22Rv1 (cell line): ENCODE results near the gene DIP2A.

Source experiments
- CTCF ChIP-seq: fragments of 450-650 bp; IDR thresholded peaks from 2 replicates; pipeline ENCODE4 v1.5.1; 2017; ENCODE audit warnings: mild to moderate bottlenecking
- ZFX ChIP-seq: fragments of 450-650 bp; IDR thresholded peaks from 2 replicates; pipeline ENCODE4 v1.6.1; 2017; ENCODE audit warnings: antibody characterized with exemption, borderline replicate concordance

- no peak for TF ChIP-seq CTCF
- TF ChIP-seq ZFX: no peak
Observed at GRCh38 chr21:46421756-46422555, 36.7 kb upstream of the DIP2A start.
